GM12873 (cell line): ENCODE data around the gene SOCS4.

Experiments used
- CTCF ChIP-seq: IDR thresholded peaks from 2 replicates; pipeline ENCODE4 v1.5.1; 2012; ENCODE audit warnings: low read depth, mild to moderate bottlenecking, moderate library complexity, low read length, control low read depth; ENCODE audit not compliant: insufficient read depth; ENCODE audit errors: missing control alignments

SOCS4 gene

GRCh38 chr14:55019968-55020554 is 7.0 kb upstream of the SOCS4 start:
- TF ChIP-seq CTCF, result no peak

- no peak for TF ChIP-seq CTCF
These were observed 1.1 kb upstream of the SOCS4 start for GRCh38 chr14:55025948-55026347.

GRCh38 chr14:55026441-55026792 is 619 bp upstream of the SOCS4 start:
- no peak for TF ChIP-seq CTCF

- TF ChIP-seq CTCF, result no peak
These were observed 1.0 kb downstream of the SOCS4 start for GRCh38 chr14:55028066-55028465.

- TF ChIP-seq CTCF, result no peak
These were observed 1.4 kb downstream of the SOCS4 start for GRCh38 chr14:55028476-55028875.

- no peak for TF ChIP-seq CTCF
These were observed 4.2 kb downstream of the SOCS4 start for GRCh38 chr14:55031190-55031589.

GRCh38 chr14:55038708-55039107 is 11.7 kb downstream of the SOCS4 start:
- TF ChIP-seq CTCF, result no peak

- TF ChIP-seq CTCF, result no peak
These were observed 16.5 kb downstream of the SOCS4 start for GRCh38 chr14:55043528-55043927.
